Lower leg skin (tissue), 4 donors: ENCODE measurements around the gene CDC42EP5. TPM values are rescaled to one million over a fixed set of nuclear protein-coding genes. Genes with fewer than 3 reads are reported as not detected.
"Not testable (repeated sequence)": the region's sequence is repeated elsewhere in the genome, so short reads cannot be mapped to it uniquely, and the experiment has no call there.

Experiments used
- DNase-seq, 2 donors: peaks; one replicate each; pipeline ENCODE4 v3.0.0-alpha.2; 2019; ENCODE audit warnings: low spot score in 2 of 2
- H3K4me3 ChIP-seq: fragments of 200-600 bp; sonication (generic); 2 replicates; pipeline ENCODE4 v1.5.1; 2017; ENCODE audit warnings: mild to moderate bottlenecking, low read depth; ENCODE audit not compliant: poor library complexity, severe bottlenecking
- CTCF ChIP-seq, 3 donors: fragments of 450-650 bp; IDR thresholded peaks; one replicate each; pipeline ENCODE4 v1.5.1; 2016; ENCODE audit warnings: antibody characterized with exemption in 3 of 3, mild to moderate bottlenecking in 3 of 3, moderate library complexity in 2 of 3
- POLR2A ChIP-seq, 2 donors: fragments of 450-650 bp; IDR thresholded peaks; one replicate each; pipeline ENCODE4 v1.6.1; 2016 to 2017; ENCODE audit warnings: antibody characterized with exemption in 2 of 2, mild to moderate bottlenecking in 1 of 2, moderate library complexity in 1 of 2
- WGBS, 2 donors: methylation state at CpG; one replicate each; pipeline ENCODE4 v1.1.5; 2018; 5-methylcytosine and 5-hydroxymethylcytosine counted together
- intact Hi-C: fragments of 100-400 bp; cut with DNase I; formaldehyde crosslinking; loops from one replicate; pipeline ENCODE4 v1.15.0; 2023; ENCODE audit warnings: low total_unique reads
- total RNA-seq, 4 donors: library from RNA; depleted of rRNA; stranded (reverse); fragments of >200 nt; gene quantifications; one replicate each; pipeline ENCODE4 v1.1.0, GENCODE V29; 2016

Gene CDC42EP5
- total RNA-seq, 4 donors from 2014 or later, result 5.5 to 21.8 (median 9.6) TPM

- WGBS, 2 donors, result 55 to 61% methylated on average over 6 of the region's 6 CpGs
- H3K4me3 ChIP-seq, result no peak overlapping the region
- DNase-seq, result no peak
- TF ChIP-seq CTCF (IDR thresholded peaks at IDR 0.05) (no peak), POLR2A (IDR thresholded peaks at IDR 0.05) (no peak)
- intact Hi-C loops, result no loop called here
Observed at GRCh38 chr19:54473892-54474372, 836 bp upstream of the CDC42EP5 start.

- peak in 1 of 2 donors; percentile 91 for DNase-seq
- WGBS, 2 donors, result 1 to 2% methylated on average over 34 to 46 of the region's 60 CpGs
- peak overlapping the region; percentile 28 for H3K4me3 ChIP-seq
- no peak for TF ChIP-seq CTCF (IDR thresholded peaks at IDR 0.05)
- TF ChIP-seq POLR2A (IDR thresholded peaks at IDR 0.05), result no peak
- intact Hi-C loops, result no loop called here
Observed at GRCh38 chr19:54470991-54471782, 1.9 kb downstream of the CDC42EP5 start.

- no peak overlapping the region for H3K4me3 ChIP-seq
- intact Hi-C loops, result no loop called here
- DNase-seq, result no peak
- 61 to 68% methylated on average over 10 of the region's 10 CpGs for WGBS, 2 donors
- TF ChIP-seq POLR2A (IDR thresholded peaks at IDR 0.05), result no peak
Observed at GRCh38 chr19:54470276-54470887, 2.7 kb downstream of the CDC42EP5 start.

GRCh38 chr19:54469496-54469934 is 3.6 kb downstream of the CDC42EP5 start:
- no peak for DNase-seq
- no peak overlapping the region for H3K4me3 ChIP-seq
- intact Hi-C loops, result no loop called here
- TF ChIP-seq POLR2A (IDR thresholded peaks at IDR 0.05) (no peak), CTCF (IDR thresholded peaks at IDR 0.05) (no peak)
- 34 to 40% methylated on average over 8 of the region's 8 CpGs for WGBS, 2 donors

GRCh38 chr19:54466110-54466480 is 7.0 kb downstream of the CDC42EP5 start:
- intact Hi-C loops, DNase-seq, H3K4me3 ChIP-seq: not testable (repeated sequence)
- WGBS, 2 donors, result 95 to 96% methylated on average over 14 of the region's 14 CpGs

- no peak for DNase-seq
- intact Hi-C loops, result no loop called here
- H3K4me3 ChIP-seq, result no peak overlapping the region
- 87 to 91% methylated on average over 35 to 44 of the region's 49 CpGs for WGBS, 2 donors
- TF ChIP-seq POLR2A (IDR thresholded peaks at IDR 0.05) (no peak), CTCF (IDR thresholded peaks at IDR 0.05) (no peak)
Observed at GRCh38 chr19:54465426-54466109, 7.5 kb downstream of the CDC42EP5 start.
